ENCODE data around the gene ZNF524. TPM values are rescaled to one million over a fixed set of nuclear protein-coding genes. Genes with fewer than 3 reads are reported as not detected.

Gene ZNF524
- total RNA-seq, 1 experiment from 2014 or later, result 11.1 TPM

GRCh38 chr19:55603115-55603514 is 3.0 kb downstream of the ZNF524 start:
- H3K36me3 ChIP-seq (ENCODE audit: control insufficient read depth, insufficient read depth, low read length), result no peaks in the 10 kb centered on the region
- DNase-seq, result no peak
- Mint-ChIP-seq H3K36me3 (ENCODE audit: insufficient read depth, unreplicated experiment) (peaks cover 55% of the 10 kb centered on the region), H3K4me3 (ENCODE audit: unreplicated experiment) (peak overlapping the region; percentile 86), H3K27me3 (ENCODE audit: insufficient read depth, unreplicated experiment) (no peaks in the 10 kb centered on the region), H3K9me3 (ENCODE audit: unreplicated experiment) (peaks cover 9% of the 10 kb centered on the region), H3K27ac (ENCODE audit: unreplicated experiment) (peak overlapping the region; percentile 79), H3K4me1 (ENCODE audit: low read depth, unreplicated experiment) (peaks cover 22% of the 10 kb centered on the region)
- no peak overlapping the region for H3K4me3 ChIP-seq (ENCODE audit: low read depth, low read length)
- intact Hi-C loops (cut with micrococcal nuclease; ENCODE audit: unreplicated experiment), result no loop called here
- ChIA-PET POLR2A (no interaction called here), CTCF (no interaction called here)
- no peaks in the 10 kb centered on the region for H3K9me3 ChIP-seq
- no TSS peak for BruUV-seq (replicated peaks)
- H3K4me1 ChIP-seq, result peaks cover 12% of the 10 kb centered on the region
- no peaks in the 10 kb centered on the region for H3K27me3 ChIP-seq (replicated peaks; ENCODE audit: control insufficient read depth, insufficient read depth, low read length)
- no peak for TF ChIP-seq CTCF (IDR thresholded peaks at IDR 0.05; ENCODE audit: insufficient read depth in 1 of 2, low read depth in 1 of 2, low read length in 1 of 2, severe bottlenecking in 1 of 2, unreplicated experiment in 1 of 2)

GRCh38 chr19:55603581-55604292 is 3.6 kb downstream of the ZNF524 start:
- H3K4me3 ChIP-seq (ENCODE audit: low read depth, low read length), result peak overlapping the region; percentile 87
- DNase-seq, result no peak
- ChIA-PET CTCF (interaction anchor here (1.0 to 3.0 kb wide), 4 partner anchors 22 to 100 kb away, joined by 3 to 16 read pairs (median 8); partner anchors contain the start of gene SBK3), POLR2A (interaction anchor here (0.6 to 2.8 kb wide), 8 partner anchors 15 to 114 kb away, joined by 3 to 17 read pairs (median 6); partner anchors contain the start of gene ZNF784)
- no peaks in the 10 kb centered on the region for H3K36me3 ChIP-seq (ENCODE audit: control insufficient read depth, insufficient read depth, low read length)
- no peaks in the 10 kb centered on the region for H3K9me3 ChIP-seq
- no TSS peak for BruUV-seq (replicated peaks)
- H3K27me3 ChIP-seq (replicated peaks; ENCODE audit: control insufficient read depth, insufficient read depth, low read length), result no peaks in the 10 kb centered on the region
- Mint-ChIP-seq H3K36me3 (ENCODE audit: insufficient read depth, unreplicated experiment) (peaks cover 50% of the 10 kb centered on the region), H3K4me1 (ENCODE audit: low read depth, unreplicated experiment) (peaks cover 15% of the 10 kb centered on the region), H3K27me3 (ENCODE audit: insufficient read depth, unreplicated experiment) (no peaks in the 10 kb centered on the region), H3K9me3 (ENCODE audit: unreplicated experiment) (peaks cover 3% of the 10 kb centered on the region), H3K4me3 (ENCODE audit: unreplicated experiment) (peak overlapping the region; percentile 86), H3K27ac (ENCODE audit: unreplicated experiment) (peak overlapping the region; percentile 79)
- H3K4me1 ChIP-seq, result peaks cover 7% of the 10 kb centered on the region
- no peak for TF ChIP-seq CTCF (IDR thresholded peaks at IDR 0.05; ENCODE audit: insufficient read depth in 1 of 2, low read depth in 1 of 2, low read length in 1 of 2, severe bottlenecking in 1 of 2, unreplicated experiment in 1 of 2)
- intact Hi-C loops (cut with micrococcal nuclease; ENCODE audit: unreplicated experiment), result no loop called here

- Mint-ChIP-seq H3K4me1 (ENCODE audit: low read depth, unreplicated experiment) (peaks cover 12% of the 10 kb centered on the region), H3K9me3 (ENCODE audit: unreplicated experiment) (no peaks in the 10 kb centered on the region), H3K4me3 (ENCODE audit: unreplicated experiment) (peak overlapping the region; percentile 86), H3K36me3 (ENCODE audit: insufficient read depth, unreplicated experiment) (peaks cover 38% of the 10 kb centered on the region), H3K27me3 (ENCODE audit: insufficient read depth, unreplicated experiment) (no peaks in the 10 kb centered on the region), H3K27ac (ENCODE audit: unreplicated experiment) (peak overlapping the region; percentile 80)
- BruUV-seq (replicated peaks), result no TSS peak
- no peak for TF ChIP-seq CTCF (IDR thresholded peaks at IDR 0.05; ENCODE audit: insufficient read depth in 1 of 2, low read depth in 1 of 2, low read length in 1 of 2, severe bottlenecking in 1 of 2, unreplicated experiment in 1 of 2)
- Histone ChIP-seq H3K36me3 (ENCODE audit: control insufficient read depth, insufficient read depth, low read length) (no peaks in the 10 kb centered on the region), H3K4me3 (ENCODE audit: low read depth, low read length) (peak overlapping the region; percentile 87), H3K27me3 (replicated peaks; ENCODE audit: control insufficient read depth, insufficient read depth, low read length) (no peaks in the 10 kb centered on the region), H3K4me1 (peaks cover 6% of the 10 kb centered on the region; the same call in 1 of the 2 replicates), H3K9me3 (no peaks in the 10 kb centered on the region)
- DNase-seq, result peak; percentile 99
- intact Hi-C loops (cut with micrococcal nuclease; ENCODE audit: unreplicated experiment), result loop anchor here (1.0 kb wide), 2 partner anchors 24 to 56 kb away; no protein-coding TSS in a partner anchor
- ChIA-PET CTCF (interaction anchor here (0.6 to 3.0 kb wide), 10 partner anchors 19 to 137 kb away, joined by 5 to 30 read pairs (median 6); partner anchors contain the start of gene ZNF784), POLR2A (interaction anchor here (0.6 to 2.8 kb wide), 11 partner anchors 18 to 266 kb away, joined by 3 to 17 read pairs (median 4); partner anchors contain the start of genes ISOC2, ZNF628 and ZNF784)
Measured at GRCh38 chr19:55605207-55605636, 5.1 kb downstream of the ZNF524 start.

Data from Caco-2 (cell line).